Endothelial cell (in vitro differentiated cells): ENCODE measurements around the gene SYNDIG1. TPM values are rescaled to one million over a fixed set of nuclear protein-coding genes. Genes with fewer than 3 reads are reported as not detected.

Source experiments
- DNase-seq: peaks from one replicate; pipeline ENCODE4 v3.0.0; 2021; ENCODE audit warnings: low spot score
- H3K27ac Mint-ChIP-seq: one replicate; pipeline ENCODE4 v1.8.0; 2021; ENCODE audit warnings: mixed read lengths, inconsistent platforms; ENCODE audit not compliant: unreplicated experiment
- H3K27me3 Mint-ChIP-seq: one replicate; pipeline ENCODE4 v1.8.0; 2021; ENCODE audit warnings: mild to moderate bottlenecking, moderate library complexity, mixed read lengths, inconsistent platforms; ENCODE audit not compliant: unreplicated experiment
- H3K36me3 Mint-ChIP-seq: one replicate; pipeline ENCODE4 v1.8.0; 2021; ENCODE audit warnings: mild to moderate bottlenecking, low read depth, mixed read lengths, inconsistent platforms; ENCODE audit not compliant: unreplicated experiment
- H3K4me1 Mint-ChIP-seq: one replicate; pipeline ENCODE4 v1.8.0; 2021; ENCODE audit warnings: mild to moderate bottlenecking, mixed read lengths, inconsistent platforms; ENCODE audit not compliant: unreplicated experiment
- H3K4me3 Mint-ChIP-seq: one replicate; pipeline ENCODE4 v1.8.0; 2021; ENCODE audit warnings: mild to moderate bottlenecking, mixed read lengths, inconsistent platforms; ENCODE audit not compliant: unreplicated experiment
- H3K9me3 Mint-ChIP-seq: one replicate; pipeline ENCODE4 v1.8.0; 2021; ENCODE audit warnings: mixed read lengths, inconsistent platforms; ENCODE audit not compliant: unreplicated experiment
- CTCF ChIP-seq: fragments of 200-600 bp; sonication (generic); IDR thresholded peaks from one replicate; pipeline ENCODE4 v1.5.0; 2021; ENCODE audit warnings: antibody characterized with exemption; ENCODE audit not compliant: unreplicated experiment
- total RNA-seq: library from RNA; stranded (reverse); fragmentation: NEBNext Ultra II Directional; extraction: Animal tissue kit (Norgen Biotek cat#: 25700); gene quantifications from one replicate; pipeline ENCODE4 v1.2.1, GENCODE V29; 2021; ENCODE audit not compliant: unreplicated experiment

Gene SYNDIG1
- total RNA-seq, 1 donor from 2014 or later, result 8.1 TPM

DNA sequence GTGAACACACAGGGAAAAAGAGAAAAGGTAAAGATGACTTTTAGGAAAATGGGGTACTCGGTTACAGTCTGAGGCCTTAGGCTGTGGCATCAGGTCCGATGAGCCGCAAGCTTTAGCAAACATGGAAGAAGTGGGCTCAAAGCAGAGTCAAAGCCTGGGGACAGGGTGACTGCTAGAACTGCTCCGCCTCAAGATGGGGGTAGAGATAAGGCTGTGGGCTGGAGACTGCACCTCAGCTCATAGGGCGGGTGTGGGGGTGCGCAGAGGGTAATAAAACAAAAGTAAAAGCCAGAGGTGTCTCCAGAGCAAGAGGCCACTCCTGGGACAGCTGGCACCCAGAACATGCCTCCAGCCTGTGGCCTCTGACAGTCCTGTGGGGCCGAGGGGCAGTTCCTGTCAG lies 21.3 kb upstream of the SYNDIG1 start:
- no peak for TF ChIP-seq CTCF
- H3K27ac Mint-ChIP-seq, result no peak overlapping the region
- H3K4me1 Mint-ChIP-seq, result peaks cover 25% of the 10 kb centered on the region
- no peaks in the 10 kb centered on the region for H3K9me3 Mint-ChIP-seq
- H3K27me3 Mint-ChIP-seq, result peaks cover 2% of the 10 kb centered on the region
- no peak for DNase-seq
- no peaks in the 10 kb centered on the region for H3K36me3 Mint-ChIP-seq
- H3K4me3 Mint-ChIP-seq, result no peak overlapping the region

GRCh38 chr20:24449026-24449720 lies 20.3 kb upstream of the SYNDIG1 start:
- peaks cover 2% of the 10 kb centered on the region for H3K27me3 Mint-ChIP-seq
- no peak overlapping the region for H3K27ac Mint-ChIP-seq
- no peak overlapping the region for H3K4me3 Mint-ChIP-seq
- peaks cover 25% of the 10 kb centered on the region for H3K4me1 Mint-ChIP-seq
- DNase-seq, result no peak
- no peak for TF ChIP-seq CTCF
- no peaks in the 10 kb centered on the region for H3K36me3 Mint-ChIP-seq
- no peaks in the 10 kb centered on the region for H3K9me3 Mint-ChIP-seq

DNA sequence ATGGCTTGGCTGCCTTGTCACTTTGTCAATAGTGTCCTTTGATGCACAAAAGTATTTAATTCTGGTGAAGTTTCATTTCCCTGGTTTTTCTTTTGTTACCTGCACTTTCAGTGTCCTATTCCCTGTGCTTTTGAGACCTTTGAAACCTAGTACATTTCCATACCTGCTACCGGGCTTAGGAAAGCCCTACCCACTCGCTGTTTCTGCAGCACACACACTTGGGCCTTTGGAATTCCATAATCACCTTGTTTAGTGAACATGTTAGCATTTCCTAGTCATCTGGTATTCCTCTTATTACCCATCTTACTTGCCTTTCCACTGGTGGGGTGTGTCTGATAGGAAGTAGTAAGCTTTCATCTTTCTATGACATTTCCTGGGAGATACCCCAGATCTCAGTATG lies 19.3 kb upstream of the SYNDIG1 start:
- Mint-ChIP-seq H3K9me3 (no peaks in the 10 kb centered on the region), H3K36me3 (no peaks in the 10 kb centered on the region), H3K27me3 (peaks cover 2% of the 10 kb centered on the region), H3K4me3 (no peak overlapping the region), H3K4me1 (peaks cover 20% of the 10 kb centered on the region), H3K27ac (no peak overlapping the region)
- TF ChIP-seq CTCF, result no peak
- no peak for DNase-seq

- TF ChIP-seq CTCF, result no peak
- DNase-seq, result no peak
- no peak overlapping the region for H3K27ac Mint-ChIP-seq
- H3K4me3 Mint-ChIP-seq, result no peak overlapping the region
- peaks cover 19% of the 10 kb centered on the region for H3K4me1 Mint-ChIP-seq
- no peaks in the 10 kb centered on the region for H3K9me3 Mint-ChIP-seq
- peaks cover 2% of the 10 kb centered on the region for H3K27me3 Mint-ChIP-seq
- H3K36me3 Mint-ChIP-seq, result no peaks in the 10 kb centered on the region
Observed at GRCh38 chr20:24450624-24451376, 18.6 kb upstream of the SYNDIG1 start.

DNA sequence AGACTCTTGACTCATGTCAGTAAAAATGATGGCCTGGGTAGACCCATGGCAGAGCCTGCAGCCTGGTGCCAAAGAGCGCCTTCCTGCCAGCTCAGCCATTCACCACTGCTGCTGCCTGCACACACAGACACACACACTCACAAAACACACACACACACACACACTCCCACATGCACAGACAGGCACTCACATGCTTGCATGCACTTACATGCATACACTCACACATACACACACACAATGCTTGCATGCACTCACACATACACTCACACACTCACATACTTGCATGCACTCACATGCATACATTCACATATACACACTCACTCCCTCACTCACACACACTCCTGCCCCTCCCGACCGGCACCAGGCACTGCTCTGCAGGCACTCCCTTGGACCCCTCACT lies 18.0 kb upstream of the SYNDIG1 start:
- DNase-seq, result no peak

More for the DNA sequence above, 18.0 kb upstream of the SYNDIG1 start:
- no peak overlapping the region for H3K4me3 Mint-ChIP-seq
- H3K9me3 Mint-ChIP-seq, result no peaks in the 10 kb centered on the region
- H3K36me3 Mint-ChIP-seq, result no peaks in the 10 kb centered on the region
- peaks cover 25% of the 10 kb centered on the region for H3K4me1 Mint-ChIP-seq
- peaks cover 5% of the 10 kb centered on the region for H3K27me3 Mint-ChIP-seq
- no peak overlapping the region for H3K27ac Mint-ChIP-seq
- no peak for TF ChIP-seq CTCF
